H9 (cell line): ENCODE measurements around the gene ZNF695. TPM values are rescaled to one million over a fixed set of nuclear protein-coding genes. Genes with fewer than 3 reads are reported as not detected.

ENCODE experiments used
- DNase-seq: peaks from one replicate; pipeline ENCODE4 v3.0.0-alpha.2; 2017
- H2AFZ ChIP-seq: one replicate; pipeline ENCODE4 v1.6.1; 2013; ENCODE audit warnings: mild to moderate bottlenecking, low read length, control low read depth, moderate library complexity
- H2AK5ac ChIP-seq: 2 replicates; pipeline ENCODE4 v1.6.1; 2013; ENCODE audit warnings: low read length, control low read depth, mixed read lengths; ENCODE audit not compliant: insufficient read length
- H2BK120ac ChIP-seq: one replicate; pipeline ENCODE4 v1.6.1; 2013; ENCODE audit warnings: low read depth, mild to moderate bottlenecking, low read length, control low read depth, inconsistent platforms; ENCODE audit not compliant: poor library complexity, severe bottlenecking
- H2BK12ac ChIP-seq: 2 replicates; pipeline ENCODE4 v1.6.1; 2013; ENCODE audit warnings: low read length, control low read depth, mixed read lengths, low read depth; ENCODE audit not compliant: insufficient read length
- H2BK15ac ChIP-seq: 2 replicates; pipeline ENCODE4 v1.6.1; 2013; ENCODE audit warnings: low read depth, low read length, control low read depth
- H2BK20ac ChIP-seq: one replicate; pipeline ENCODE4 v1.6.1; 2013; ENCODE audit warnings: low read depth, mild to moderate bottlenecking, low read length, control low read depth, inconsistent platforms; ENCODE audit not compliant: poor library complexity, severe bottlenecking
- H2BK5ac ChIP-seq: 2 replicates; pipeline ENCODE4 v1.6.1; 2013; ENCODE audit warnings: low read length, control low read depth, mixed read lengths; ENCODE audit not compliant: insufficient read length
- H3K14ac ChIP-seq: 2 replicates; pipeline ENCODE4 v1.6.1; 2013; ENCODE audit warnings: low read length, control low read depth; ENCODE audit not compliant: insufficient read depth
- H3K18ac ChIP-seq: 2 replicates; pipeline ENCODE4 v1.6.1; 2013; ENCODE audit warnings: low read depth, mild to moderate bottlenecking, mixed read lengths, low read length, control low read depth; ENCODE audit not compliant: insufficient read length
- H3K23ac ChIP-seq: 2 replicates; pipeline ENCODE4 v1.6.1; 2013; ENCODE audit warnings: low read length, control low read depth, mixed read lengths, low read depth; ENCODE audit not compliant: insufficient read length
- H3K23me2 ChIP-seq: 2 replicates; pipeline ENCODE4 v1.6.1; 2013; ENCODE audit warnings: low read depth, mild to moderate bottlenecking, mixed read lengths, low read length, control low read depth; ENCODE audit not compliant: insufficient read length, poor library complexity, severe bottlenecking
- H3K27ac ChIP-seq: 2 replicates; pipeline ENCODE4 v1.5.1; 2013; ENCODE audit warnings: low read length, control low read depth, mixed read lengths, low read depth; ENCODE audit not compliant: insufficient read length
- H3K27me3 ChIP-seq: 2 replicates; pipeline ENCODE4 v1.6.1; 2013; ENCODE audit warnings: low read length, control low read depth, inconsistent platforms; ENCODE audit not compliant: insufficient read depth
- H3K4ac ChIP-seq: 2 replicates; pipeline ENCODE4 v1.6.1; 2013; ENCODE audit warnings: low read depth, mild to moderate bottlenecking, control low read depth, inconsistent platforms, low read length, moderate library complexity
- H3K4me1 ChIP-seq: 2 replicates; pipeline ENCODE4 v1.6.1; 2013; ENCODE audit warnings: low read length, control low read depth, inconsistent platforms; ENCODE audit not compliant: insufficient read depth
- H3K4me2 ChIP-seq: 2 replicates; pipeline ENCODE4 v1.6.1; 2013; ENCODE audit warnings: low read length, control low read depth, mixed read lengths; ENCODE audit not compliant: insufficient read length, insufficient read depth
- H3K56ac ChIP-seq: 2 replicates; pipeline ENCODE4 v1.6.1; 2013; ENCODE audit warnings: low read depth, mild to moderate bottlenecking, mixed read lengths, low read length, control low read depth; ENCODE audit not compliant: insufficient read length
- H3K79me1 ChIP-seq: 2 replicates; pipeline ENCODE4 v1.6.1; 2013; ENCODE audit warnings: low read depth, mild to moderate bottlenecking, moderate library complexity, low read length, control low read depth, inconsistent platforms; ENCODE audit not compliant: insufficient read depth, poor library complexity, severe bottlenecking
- H3K79me2 ChIP-seq: 2 replicates; pipeline ENCODE4 v1.6.1; 2013; ENCODE audit warnings: low read length, control low read depth, inconsistent platforms; ENCODE audit not compliant: insufficient read depth
- H3K9ac ChIP-seq: 2 replicates; pipeline ENCODE4 v1.6.1; 2013; ENCODE audit warnings: low read length, control low read depth, mixed read lengths; ENCODE audit not compliant: insufficient read length; ENCODE audit errors: extremely low read depth
- H3K9me3 ChIP-seq: one replicate; pipeline ENCODE4 v1.6.1; 2013; ENCODE audit warnings: low read depth, low read length, inconsistent platforms; ENCODE audit not compliant: control insufficient read depth
- H3T11ph ChIP-seq: one replicate; pipeline ENCODE4 v1.6.1; 2013; ENCODE audit warnings: mild to moderate bottlenecking, low read length, control low read depth, inconsistent platforms
- H4K20me1 ChIP-seq: one replicate; pipeline ENCODE4 v1.6.1; 2013; ENCODE audit not compliant: control insufficient read depth, insufficient read length, insufficient read depth
- H4K5ac ChIP-seq: 2 replicates; pipeline ENCODE4 v1.6.1; 2013; ENCODE audit warnings: low read depth, mild to moderate bottlenecking, mixed read lengths, low read length, control low read depth; ENCODE audit not compliant: insufficient read length
- H4K8ac ChIP-seq: replicated peaks from 2 replicates; pipeline ENCODE4 v1.6.1; 2013; ENCODE audit warnings: low read length, control low read depth, mixed read lengths, low read depth; ENCODE audit not compliant: insufficient read length
- H4K91ac ChIP-seq: 2 replicates; pipeline ENCODE4 v1.6.1; 2013; ENCODE audit warnings: low read depth, mild to moderate bottlenecking, moderate library complexity, mixed read lengths, low read length, control low read depth; ENCODE audit not compliant: insufficient read length
- H3K27ac Mint-ChIP-seq, 3 experiments: 2 replicates in 2 of 3; 3 replicates in 1 of 3; pipeline ENCODE4 v1.8.0; 2020 to 2021; ENCODE audit warnings: mixed read lengths in 3 of 3, mild to moderate bottlenecking in 1 of 3, moderate library complexity in 1 of 3
- H3K27me3 Mint-ChIP-seq: 2 replicates; pipeline ENCODE4 v1.8.0; 2021; ENCODE audit warnings: low read depth, mild to moderate bottlenecking, moderate library complexity, mixed read lengths
- H3K36me3 Mint-ChIP-seq, 3 experiments: 2 replicates in 2 of 3; 3 replicates in 1 of 3; pipeline ENCODE4 v1.8.0; 2020 to 2021; ENCODE audit warnings: low read depth in 3 of 3, mixed read lengths in 3 of 3; ENCODE audit not compliant: insufficient read depth in 1 of 3
- H3K4me1 Mint-ChIP-seq, 2 experiments: 2 replicates each; pipeline ENCODE4 v1.8.0; 2020; ENCODE audit warnings: mixed read lengths in 2 of 2
- H3K4me3 Mint-ChIP-seq, 2 experiments: 2 replicates in 1 of 2; 3 replicates in 1 of 2; pipeline ENCODE4 v1.8.0; 2020 to 2021; ENCODE audit warnings: mild to moderate bottlenecking in 2 of 2, mixed read lengths in 2 of 2, moderate library complexity in 1 of 2
- H3K9me3 Mint-ChIP-seq, 2 experiments: 2 replicates in 1 of 2; 3 replicates in 1 of 2; pipeline ENCODE4 v1.8.0; 2020; ENCODE audit warnings: mild to moderate bottlenecking in 2 of 2, mixed read lengths in 2 of 2, moderate library complexity in 1 of 2
- WGBS: extraction: QIAGEN DNeasy Blood & Tissue Kit; methylation state at CpG from one replicate; pipeline ENCODE4 v1.1.7; 2013; ENCODE audit warnings: missing lambda C conversion rate, low lambda C conversion rate, mixed read lengths; ENCODE audit not compliant: insufficient read length; ENCODE audit errors: extremely low coverage; 5-methylcytosine and 5-hydroxymethylcytosine counted together
- total RNA-seq: library from RNA; stranded (reverse); gene quantifications from 2 replicates; pipeline ENCODE4 v1.2.1, GENCODE V29; 2021
- TF ChIP-seq, protein P1 (sequence below): fragments of 200-600 bp; sonication (generic); conservative IDR thresholded peaks from 3 replicates; pipeline ENCODE4 v1.8.0; 2021; ENCODE audit warnings: antibody characterized with exemption, mild to moderate bottlenecking

The ZNF695 gene
- total RNA-seq, 1 experiment from 2014 or later = 22.3 TPM

DNA sequence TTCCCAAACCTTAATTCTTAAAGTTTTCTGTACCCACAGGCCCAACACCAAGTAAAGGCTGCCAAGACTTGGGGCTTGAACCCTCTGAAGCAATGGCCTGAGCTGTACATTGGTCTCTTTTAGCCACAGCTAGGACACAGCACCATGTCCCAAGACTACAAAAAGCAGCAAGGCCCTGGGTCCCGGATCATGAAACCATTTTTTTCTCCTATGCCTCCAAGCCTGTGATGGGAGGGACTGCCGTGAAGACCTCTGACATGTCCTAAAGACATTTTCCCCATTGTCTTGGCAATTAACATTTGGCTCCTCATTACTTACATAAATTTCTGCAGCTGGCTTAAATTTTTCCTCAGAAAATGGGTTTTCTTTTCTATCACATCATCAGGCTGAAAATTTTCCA lies 39.8 kb upstream of the ZNF695 start:
- no peaks in the 10 kb centered on the region for H3K4me1 Mint-ChIP-seq
- Histone ChIP-seq H3K14ac (no peak overlapping the region), H3T11ph (no peak overlapping the region), H4K8ac (no peak overlapping the region), H3K23me2 (no peaks in the 10 kb centered on the region), H3K4ac (no peak overlapping the region), H3K79me1 (peaks cover 10% of the 10 kb centered on the region), H3K56ac (no peak overlapping the region), H2BK5ac (no peak overlapping the region), H3K27ac (no peak overlapping the region), H4K91ac (no peak overlapping the region), H2BK12ac (no peak overlapping the region), H3K4me1 (no peaks in the 10 kb centered on the region), H3K18ac (no peak overlapping the region), H2AFZ (no peak overlapping the region), H3K27me3 (no peaks in the 10 kb centered on the region), H2AK5ac (no peak overlapping the region), H4K20me1 (no peaks in the 10 kb centered on the region), H3K79me2 (peaks cover 7% of the 10 kb centered on the region), H2BK120ac (no peak overlapping the region), H2BK20ac (no peak overlapping the region), H3K9me3 (peaks cover 59% of the 10 kb centered on the region), H3K23ac (no peak overlapping the region), H3K9ac (no peak overlapping the region), H4K5ac (no peak overlapping the region), H3K4me2 (no peak overlapping the region), H2BK15ac (no peak overlapping the region)
- H3K27ac Mint-ChIP-seq = no peak overlapping the region
- H3K4me3 Mint-ChIP-seq = no peak overlapping the region
- TF ChIP-seq, protein P1, sequence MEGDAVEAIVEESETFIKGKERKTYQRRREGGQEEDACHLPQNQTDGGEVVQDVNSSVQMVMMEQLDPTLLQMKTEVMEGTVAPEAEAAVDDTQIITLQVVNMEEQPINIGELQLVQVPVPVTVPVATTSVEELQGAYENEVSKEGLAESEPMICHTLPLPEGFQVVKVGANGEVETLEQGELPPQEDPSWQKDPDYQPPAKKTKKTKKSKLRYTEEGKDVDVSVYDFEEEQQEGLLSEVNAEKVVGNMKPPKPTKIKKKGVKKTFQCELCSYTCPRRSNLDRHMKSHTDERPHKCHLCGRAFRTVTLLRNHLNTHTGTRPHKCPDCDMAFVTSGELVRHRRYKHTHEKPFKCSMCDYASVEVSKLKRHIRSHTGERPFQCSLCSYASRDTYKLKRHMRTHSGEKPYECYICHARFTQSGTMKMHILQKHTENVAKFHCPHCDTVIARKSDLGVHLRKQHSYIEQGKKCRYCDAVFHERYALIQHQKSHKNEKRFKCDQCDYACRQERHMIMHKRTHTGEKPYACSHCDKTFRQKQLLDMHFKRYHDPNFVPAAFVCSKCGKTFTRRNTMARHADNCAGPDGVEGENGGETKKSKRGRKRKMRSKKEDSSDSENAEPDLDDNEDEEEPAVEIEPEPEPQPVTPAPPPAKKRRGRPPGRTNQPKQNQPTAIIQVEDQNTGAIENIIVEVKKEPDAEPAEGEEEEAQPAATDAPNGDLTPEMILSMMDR = no peak
- peaks cover 99% of the 10 kb centered on the region in 2 experiments for H3K9me3 Mint-ChIP-seq
- no CpG with 5 or more reads among the region's 2 CpGs for WGBS
- no peak for DNase-seq
- H3K27me3 Mint-ChIP-seq = peaks cover 2% of the 10 kb centered on the region
- H3K36me3 Mint-ChIP-seq = peaks cover 87 to 96% (median 92%) of the 10 kb centered on the region in 3 experiments
